ENCODE results near the gene CEACAM21.
A peak's percentile ranks its signal among the peaks of the same experiment; 100 is the strongest.

Gene CEACAM21

DNA sequence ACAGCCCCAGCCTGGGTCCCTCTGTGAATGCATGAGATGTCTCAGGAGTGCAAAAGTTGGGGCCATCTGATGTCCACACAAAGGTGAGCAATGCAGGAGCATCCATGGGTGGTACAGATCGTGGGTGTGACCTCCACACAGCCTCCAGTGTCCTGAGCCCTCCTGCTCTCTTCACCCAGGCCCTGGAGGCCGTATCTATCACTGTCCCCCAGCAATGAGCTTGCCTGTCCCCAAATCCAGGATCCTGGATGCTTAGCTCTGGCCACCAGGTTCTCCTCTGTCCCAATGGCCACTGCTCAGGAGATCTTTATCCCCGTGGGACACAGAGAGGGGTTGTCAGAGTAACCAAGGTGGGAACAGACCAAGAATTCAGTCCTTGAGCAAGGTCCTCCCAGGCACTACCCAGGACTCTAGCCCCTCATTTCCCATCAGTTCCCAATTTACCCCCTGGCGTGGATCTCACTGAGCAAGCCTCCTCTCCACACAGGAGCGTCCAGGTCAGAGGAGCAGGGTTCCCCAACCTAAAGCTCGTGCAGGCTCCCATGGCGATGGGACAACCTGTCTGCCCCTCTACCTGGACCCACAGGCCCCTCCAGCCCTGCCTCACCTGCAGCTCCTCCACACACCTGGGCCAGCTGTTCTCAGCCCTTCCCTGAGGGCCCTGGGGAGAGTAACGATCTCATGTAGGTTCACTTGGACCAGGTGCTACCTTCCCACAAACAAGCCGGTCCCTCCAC is 11.3 kb downstream of the CEACAM21 start:
- DNase-seq (ENCODE audit: low spot score) = no peak
- TF ChIP-seq, protein P1, sequence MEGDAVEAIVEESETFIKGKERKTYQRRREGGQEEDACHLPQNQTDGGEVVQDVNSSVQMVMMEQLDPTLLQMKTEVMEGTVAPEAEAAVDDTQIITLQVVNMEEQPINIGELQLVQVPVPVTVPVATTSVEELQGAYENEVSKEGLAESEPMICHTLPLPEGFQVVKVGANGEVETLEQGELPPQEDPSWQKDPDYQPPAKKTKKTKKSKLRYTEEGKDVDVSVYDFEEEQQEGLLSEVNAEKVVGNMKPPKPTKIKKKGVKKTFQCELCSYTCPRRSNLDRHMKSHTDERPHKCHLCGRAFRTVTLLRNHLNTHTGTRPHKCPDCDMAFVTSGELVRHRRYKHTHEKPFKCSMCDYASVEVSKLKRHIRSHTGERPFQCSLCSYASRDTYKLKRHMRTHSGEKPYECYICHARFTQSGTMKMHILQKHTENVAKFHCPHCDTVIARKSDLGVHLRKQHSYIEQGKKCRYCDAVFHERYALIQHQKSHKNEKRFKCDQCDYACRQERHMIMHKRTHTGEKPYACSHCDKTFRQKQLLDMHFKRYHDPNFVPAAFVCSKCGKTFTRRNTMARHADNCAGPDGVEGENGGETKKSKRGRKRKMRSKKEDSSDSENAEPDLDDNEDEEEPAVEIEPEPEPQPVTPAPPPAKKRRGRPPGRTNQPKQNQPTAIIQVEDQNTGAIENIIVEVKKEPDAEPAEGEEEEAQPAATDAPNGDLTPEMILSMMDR (IDR thresholded peaks at IDR 0.05; ENCODE audit: extremely low read depth, missing control alignments) = no peak

GRCh38 chr19:41587838-41588210 is 11.9 kb downstream of the CEACAM21 start:
- no peak for DNase-seq (ENCODE audit: low spot score)
- TF ChIP-seq, protein P1 (IDR thresholded peaks at IDR 0.05; ENCODE audit: extremely low read depth, missing control alignments) = no peak

DNA sequence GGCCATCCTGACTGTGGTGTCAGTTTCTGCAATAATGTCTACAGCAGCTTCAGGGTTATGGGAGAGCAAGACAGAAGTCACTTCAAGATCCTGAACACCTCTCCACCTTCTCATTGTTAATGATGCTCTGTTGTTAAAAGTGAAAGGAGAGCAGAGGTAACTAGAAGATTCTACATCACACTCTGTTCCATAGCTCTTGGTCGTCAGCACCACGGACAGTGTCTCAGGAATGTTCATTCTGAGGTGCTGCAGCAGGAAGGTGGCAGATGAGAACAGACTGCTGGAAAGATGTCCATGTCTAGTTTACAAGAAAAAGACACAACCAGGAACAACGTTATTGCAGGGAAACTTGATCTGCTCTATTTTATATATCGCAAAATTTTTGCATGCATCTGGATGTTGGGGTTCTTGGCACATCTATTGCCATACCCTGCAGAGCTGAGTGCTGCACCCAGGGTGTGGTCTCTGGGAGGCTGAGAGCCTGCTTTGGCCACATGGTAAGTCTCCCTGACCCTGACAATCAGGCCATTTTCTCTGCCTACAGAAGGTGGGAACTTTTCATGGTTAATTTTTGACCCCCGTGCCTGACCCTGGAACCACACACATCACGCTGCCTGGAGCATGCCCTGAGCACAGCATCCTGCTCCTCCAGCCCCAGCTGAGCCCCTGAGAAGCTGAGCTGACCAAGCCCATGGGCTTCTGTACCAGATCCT is 12.7 kb downstream of the CEACAM21 start:
- TF ChIP-seq, protein P1 (IDR thresholded peaks at IDR 0.05; ENCODE audit: extremely low read depth, missing control alignments) = no peak
- peak; percentile 36 for DNase-seq (ENCODE audit: low spot score)

DNA sequence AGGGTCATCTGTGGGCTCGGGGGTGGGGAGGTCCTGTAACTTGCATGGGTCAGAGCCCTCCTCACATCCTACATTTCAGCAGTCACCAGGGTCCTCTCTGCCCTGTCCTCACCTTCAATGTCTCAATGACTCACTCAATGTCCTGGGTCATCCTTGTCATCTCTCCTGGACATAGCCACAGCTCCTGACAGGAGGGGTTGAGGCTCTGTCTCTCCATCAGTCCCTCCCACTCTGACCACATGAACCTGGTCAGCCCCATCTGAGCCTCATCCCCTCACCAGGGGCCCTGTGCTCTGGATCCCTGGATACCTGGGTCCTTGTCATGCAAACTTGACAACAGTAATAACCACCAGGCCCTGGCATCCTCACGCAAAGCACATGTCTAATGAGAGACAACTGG is 13.4 kb downstream of the CEACAM21 start:
- TF ChIP-seq, protein P1 (IDR thresholded peaks at IDR 0.05; ENCODE audit: extremely low read depth, missing control alignments) = no peak
- DNase-seq (ENCODE audit: low spot score) = no peak

- TF ChIP-seq, protein P1 (IDR thresholded peaks at IDR 0.05; ENCODE audit: extremely low read depth, missing control alignments) = no peak
- no peak for DNase-seq (ENCODE audit: low spot score)
Measured at GRCh38 chr19:41590936-41591335, 15.0 kb downstream of the CEACAM21 start.

GRCh38 chr19:41591951-41592562 is 16.1 kb downstream of the CEACAM21 start:
- TF ChIP-seq, protein P1 (IDR thresholded peaks at IDR 0.05; ENCODE audit: extremely low read depth, missing control alignments) = no peak
- DNase-seq (ENCODE audit: low spot score) = no peak

Measured in GM20000 (cell line).